Globus pallidus (tissue), 1 donor: Measurements from ENCODE around the gene PRELP.
"Not testable (repeated sequence)": the region's sequence is repeated elsewhere in the genome, so short reads cannot be mapped to it uniquely, and the experiment has no call there.

ENCODE experiments used
- DNase-seq: peaks from one replicate; pipeline ENCODE4 v3.0.0-alpha.2; 2015; ENCODE audit warnings: low spot score

The PRELP gene

DNA sequence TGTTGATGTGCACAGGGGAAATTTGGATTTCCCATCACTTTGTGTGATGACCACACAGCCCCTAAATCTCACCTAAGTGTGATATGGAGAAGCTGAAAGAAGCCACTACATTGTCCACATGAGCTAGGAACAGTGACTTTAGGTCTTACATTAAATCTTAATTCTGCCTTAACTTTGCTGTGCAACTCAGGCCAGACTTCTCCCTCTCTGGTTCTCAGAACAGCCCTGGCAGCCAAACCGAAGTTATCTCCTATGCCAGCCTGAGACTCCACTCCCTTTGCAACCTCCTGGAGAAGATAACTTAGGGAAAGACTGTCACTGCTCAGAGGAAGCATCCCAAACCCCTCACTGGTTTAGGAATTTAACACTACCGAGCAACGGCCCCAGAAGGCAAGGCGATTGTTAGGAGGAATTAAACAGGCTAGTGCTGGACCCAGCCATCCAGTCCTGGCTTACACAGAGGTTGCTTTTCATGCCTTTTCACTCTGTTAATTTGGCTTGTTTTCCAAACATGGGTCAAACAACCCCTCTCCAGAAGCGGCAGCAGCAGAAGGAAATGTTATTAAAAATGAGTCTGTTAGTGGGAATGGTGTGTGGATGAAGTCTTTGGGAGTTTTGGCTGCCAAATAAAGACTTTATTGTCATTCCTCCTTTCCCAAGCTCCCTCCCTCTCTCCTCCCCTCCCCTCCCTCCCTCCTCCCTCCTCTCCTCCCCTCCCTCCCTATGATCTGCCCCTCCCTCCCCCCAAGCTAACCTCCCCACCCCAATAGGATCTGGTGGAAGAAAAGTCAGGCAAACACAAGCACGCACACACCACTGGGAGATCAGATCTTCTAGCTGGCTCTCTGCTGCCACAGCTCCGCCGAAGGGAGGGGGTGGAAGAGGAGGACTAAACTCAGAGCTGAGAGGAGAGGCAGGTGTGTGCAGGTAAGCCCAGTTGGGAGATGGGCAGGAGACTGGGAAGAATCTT, at the start of gene PRELP:
Gene PRELP, plus strand, starts transcription at position 795 of the 970 bp plus-strand sequence. CDS start 7,379 bp downstream, outside the sequence.
- DNase-seq = peak; percentile 71

- no peak for DNase-seq
Observed at GRCh38 chr1:203426366-203426765, 49.2 kb upstream of the PRELP start.

- no peak for DNase-seq
Observed at GRCh38 chr1:203426870-203427269, 48.7 kb upstream of the PRELP start.

DNA sequence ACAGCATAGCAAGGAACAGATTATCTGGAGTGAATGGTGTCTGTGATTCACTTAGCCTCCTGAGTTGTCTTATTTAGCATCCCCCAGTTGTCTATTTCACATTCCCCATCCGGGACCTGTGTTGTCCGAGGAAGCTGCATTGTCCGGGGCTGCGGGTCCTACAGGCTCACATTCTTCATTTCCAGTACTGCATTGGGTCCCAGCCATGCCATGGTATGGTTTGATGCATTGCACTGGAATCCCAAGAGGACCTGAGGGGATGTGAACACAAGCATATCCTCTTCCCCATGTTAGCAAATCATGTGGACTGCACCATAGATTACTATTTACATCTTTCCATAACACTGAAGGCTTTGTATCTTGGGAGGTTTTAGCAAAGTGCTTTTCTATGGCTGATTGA, 48.2 kb upstream of the PRELP start:
- no peak for DNase-seq

DNA sequence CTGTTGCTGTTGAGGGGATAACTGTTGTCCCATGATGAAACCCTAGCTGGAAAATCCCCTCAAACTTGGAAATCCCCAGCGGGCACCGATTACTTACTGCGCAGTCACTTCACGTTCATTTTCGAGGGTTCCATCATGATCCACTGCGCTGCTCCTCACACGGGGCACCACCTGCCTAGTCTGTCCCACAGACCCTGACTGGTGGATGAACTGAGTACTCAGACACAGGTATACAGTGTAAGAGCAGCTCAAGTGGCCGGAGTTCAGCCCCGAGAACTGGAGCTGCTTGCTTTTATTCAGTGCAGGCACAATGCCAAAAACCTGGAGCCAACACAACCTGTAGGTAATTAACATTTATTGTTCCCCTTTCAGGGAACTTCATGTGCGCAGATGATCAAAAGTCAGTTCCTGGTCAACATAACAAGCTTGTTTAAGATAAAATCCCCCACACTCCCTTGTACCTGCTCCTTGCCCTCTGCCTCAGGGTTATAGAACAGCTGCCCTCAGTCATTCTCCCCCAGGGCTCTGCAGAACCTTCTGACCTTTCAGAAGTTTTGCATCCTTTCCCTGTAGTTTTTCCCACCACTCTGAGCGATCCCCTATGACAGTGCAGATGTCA, 46.5 kb upstream of the PRELP start:
- DNase-seq = no peak

DNA sequence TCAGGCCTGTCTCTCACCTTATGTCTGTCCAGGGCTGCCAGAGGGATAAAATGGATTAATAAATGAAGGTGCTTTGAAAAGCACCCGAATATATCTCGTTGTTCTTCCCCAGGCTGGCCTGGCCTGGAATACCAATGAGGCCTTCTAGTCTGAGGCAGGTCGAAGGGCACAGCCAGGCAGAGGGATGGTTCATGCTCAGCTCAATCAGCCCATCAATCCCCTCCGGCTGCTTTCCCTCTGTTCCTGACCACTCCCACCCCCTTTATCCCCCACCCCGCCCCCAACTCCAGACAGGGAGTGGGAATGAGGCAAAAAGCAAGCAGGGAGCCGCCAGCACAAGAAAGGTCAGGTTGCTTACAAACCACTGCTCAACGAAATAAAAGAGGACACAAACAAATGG, 40.0 kb upstream of the PRELP start:
- DNase-seq = no peak

DNA sequence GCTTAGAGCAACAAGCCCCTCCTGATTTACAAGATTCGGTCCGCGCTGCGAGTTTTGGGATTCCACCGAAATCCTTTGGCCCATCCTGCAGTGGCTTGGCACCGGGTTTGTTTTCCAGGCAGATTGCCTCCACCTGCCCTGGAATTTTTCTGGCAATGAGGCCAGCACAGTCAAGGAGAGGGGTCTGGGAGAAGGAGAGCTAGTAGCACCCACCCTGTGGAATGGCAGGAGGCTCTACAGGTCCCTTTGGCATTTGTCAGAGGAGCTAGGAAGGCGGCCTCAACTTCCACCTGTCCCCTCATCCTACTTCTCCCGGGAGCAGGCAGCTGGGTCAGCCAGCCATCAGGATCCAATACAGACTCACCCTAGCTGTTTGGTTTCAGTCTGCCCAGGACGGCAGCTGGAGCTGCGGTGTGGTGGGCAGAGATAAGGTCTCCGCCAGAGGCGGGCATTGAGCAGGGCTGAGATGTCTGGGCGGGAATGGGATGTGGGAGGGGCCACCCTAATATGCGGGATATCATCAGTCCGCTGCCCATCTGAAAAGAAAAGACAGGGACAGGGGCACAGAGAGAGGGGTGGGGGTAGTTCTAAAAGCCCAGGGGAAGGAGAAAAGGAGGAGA, 37.8 kb upstream of the PRELP start:
- no peak for DNase-seq

DNA sequence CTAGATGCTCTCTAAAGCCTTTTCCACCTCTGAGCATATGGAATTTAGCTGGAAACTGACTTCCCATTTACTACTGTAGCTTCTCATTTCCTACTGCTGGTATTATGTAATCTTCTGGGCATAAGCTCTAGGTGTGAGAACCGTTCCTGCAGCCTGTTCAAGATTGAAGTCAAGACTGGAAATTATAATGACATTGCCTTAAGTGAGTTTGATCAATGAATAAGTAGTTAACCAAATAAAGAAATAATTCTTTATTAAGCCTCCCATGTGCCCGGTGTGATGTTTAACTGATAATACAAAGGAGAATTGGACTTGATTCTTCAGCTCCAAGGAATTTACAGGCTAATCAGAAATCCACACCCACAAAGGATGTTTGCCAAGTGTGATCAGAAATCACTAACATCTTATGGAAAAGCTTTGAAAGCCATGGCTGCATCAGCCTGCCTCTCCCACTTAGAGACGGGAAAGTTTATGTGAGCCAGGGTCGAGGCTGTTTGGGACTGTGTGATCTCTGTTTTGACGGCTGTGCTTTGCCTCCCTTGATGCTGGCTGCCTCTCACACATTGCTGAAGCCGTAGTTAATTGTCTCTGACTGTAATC, 36.4 kb upstream of the PRELP start:
- no peak for DNase-seq

DNA sequence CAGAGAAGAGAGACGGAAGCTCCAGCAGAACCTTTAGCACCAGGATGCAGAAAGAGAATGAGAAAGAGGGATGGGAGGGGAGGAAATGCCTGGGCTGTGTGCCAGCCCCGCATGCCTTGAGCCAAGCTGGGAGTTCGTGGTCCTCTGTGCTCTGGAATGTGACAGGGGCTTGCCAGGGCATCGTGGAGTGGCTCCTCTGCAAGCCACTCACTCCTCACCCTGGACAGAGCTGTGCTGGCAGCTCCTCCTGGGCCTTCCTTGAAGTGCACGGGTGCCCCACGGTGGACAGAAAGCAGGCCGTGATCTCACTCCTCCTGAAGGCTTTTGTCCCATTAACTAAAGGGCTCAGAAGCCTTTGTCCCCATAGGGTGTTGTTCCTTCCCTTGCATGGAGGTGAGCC, 34.8 kb upstream of the PRELP start:
- DNase-seq = peak; percentile 76

DNA sequence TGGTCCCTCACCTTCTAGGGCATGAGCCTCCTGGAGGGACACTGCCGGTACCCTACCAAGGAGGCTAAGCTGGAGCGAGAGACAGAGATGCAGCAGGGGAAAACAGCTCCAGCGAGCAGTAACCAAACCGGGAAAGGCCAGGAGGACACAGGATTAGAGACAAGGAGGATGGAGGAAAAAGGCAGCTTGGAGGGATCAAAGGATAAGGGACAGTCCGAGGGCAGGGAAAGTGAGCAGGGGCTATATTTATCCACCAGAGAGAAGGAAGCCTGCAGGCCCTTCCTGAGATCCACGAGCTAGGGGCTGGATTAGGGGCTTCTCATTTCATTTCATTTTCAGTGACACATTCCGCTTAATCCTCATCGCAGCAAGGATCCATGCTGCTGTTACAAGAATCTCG, 33.8 kb upstream of the PRELP start:
- DNase-seq = no peak

- no peak for DNase-seq
Observed at GRCh38 chr1:203442821-203443220, 32.8 kb upstream of the PRELP start.

GRCh38 chr1:203443296-203443695, 32.3 kb upstream of the PRELP start:
- no peak for DNase-seq

GRCh38 chr1:203444171-203444576, 31.4 kb upstream of the PRELP start:
- DNase-seq = no peak

DNA sequence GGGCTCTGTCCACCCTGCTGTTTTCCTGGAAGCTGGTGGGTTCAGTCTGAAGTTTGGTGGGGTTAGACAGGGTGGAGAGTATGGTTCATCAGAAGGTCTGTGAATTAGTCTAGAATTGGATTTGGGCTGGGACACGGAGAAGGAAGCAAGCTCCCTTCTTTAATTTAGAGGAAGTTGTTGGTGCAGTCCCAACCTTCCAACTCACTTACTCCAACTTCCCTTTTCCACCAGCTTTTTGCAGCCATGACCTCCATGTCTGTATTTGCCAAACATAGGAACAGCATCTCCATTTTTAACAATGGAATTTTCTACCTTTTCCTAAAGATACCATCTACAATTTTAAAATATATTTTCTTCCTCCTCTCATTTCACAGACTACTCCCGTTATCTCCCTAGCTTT, 28.5 kb upstream of the PRELP start:
- DNase-seq = no peak

- DNase-seq = not testable (repeated sequence)
Observed at GRCh38 chr1:203447598-203447997, 28.0 kb upstream of the PRELP start.

- no peak for DNase-seq
Observed at GRCh38 chr1:203448521-203449061, 27.0 kb upstream of the PRELP start.

DNA sequence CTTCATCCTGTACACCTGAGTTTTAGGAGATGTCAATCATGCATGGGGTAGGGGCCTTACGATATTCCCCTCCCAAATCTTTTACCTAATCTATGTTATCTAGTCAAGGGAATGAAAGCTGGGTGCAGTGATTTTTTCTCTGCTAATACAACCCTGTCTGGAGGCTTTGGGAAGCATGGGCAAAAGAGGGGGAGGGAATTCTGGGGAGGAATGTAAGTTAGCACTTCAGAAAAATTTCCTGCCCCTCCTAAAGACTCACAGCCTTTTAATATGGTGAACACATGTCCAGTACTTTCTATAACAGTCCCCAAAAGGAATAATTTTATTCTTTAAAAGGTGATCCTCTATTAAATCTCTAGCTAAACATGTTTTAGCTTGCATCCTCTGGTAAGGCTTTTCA, 25.6 kb upstream of the PRELP start:
- DNase-seq = no peak

GRCh38 chr1:203450479-203451149, 25.0 kb upstream of the PRELP start:
- no peak for DNase-seq

- DNase-seq = no peak
Observed at GRCh38 chr1:203451836-203452784, 23.5 kb upstream of the PRELP start.

DNA sequence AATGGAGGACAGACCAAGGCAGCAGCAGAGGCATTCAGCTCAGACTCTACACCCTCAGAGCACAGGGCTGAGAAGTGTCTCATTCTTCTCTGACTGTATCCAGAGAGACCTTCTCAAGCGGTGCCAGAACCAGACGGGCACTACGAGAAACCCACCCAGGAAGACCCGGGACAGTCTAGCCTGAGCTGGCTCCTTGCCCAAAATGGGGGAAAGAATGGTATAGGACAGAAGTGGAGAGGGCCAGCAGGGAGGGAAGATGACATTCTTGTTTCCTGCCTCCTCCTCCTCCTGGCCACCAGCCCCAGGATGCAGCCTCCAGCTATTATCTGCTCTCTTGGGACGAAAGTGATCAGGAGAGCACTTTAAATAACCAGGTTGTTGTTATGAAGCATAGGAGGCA, 22.6 kb upstream of the PRELP start:
- no peak for DNase-seq
